GM23248 (cell line): ENCODE data around the gene IQGAP2.

ENCODE experiments used
- EZH2 ChIP-seq: fragments of 200-600 bp; sonication (generic); IDR thresholded peaks from 2 replicates; pipeline ENCODE4 v1.6.1; 2018; ENCODE audit warnings: antibody characterized with exemption, mild to moderate bottlenecking; ENCODE audit not compliant: insufficient read depth, poor library complexity, severe bottlenecking
- EZH2phosphoT487 ChIP-seq: fragments of 200-600 bp; sonication (generic); IDR thresholded peaks from 2 replicates; pipeline ENCODE4 v1.6.1; 2018; ENCODE audit warnings: antibody characterized with exemption, moderate library complexity, mild to moderate bottlenecking, low read depth; ENCODE audit not compliant: insufficient read depth

- TF ChIP-seq EZH2 (no peak), EZH2phosphoT487 (no peak)
These were observed 318.0 kb downstream of the IQGAP2 start for GRCh38 chr5:76720988-76721569.
